ENCODE data around the gene SPATA31E1. TPM values are rescaled to one million over a fixed set of nuclear protein-coding genes. Genes with fewer than 3 reads are reported as not detected.
"Not testable (repeated sequence)": the region's sequence is repeated elsewhere in the genome, so short reads cannot be mapped to it uniquely, and the experiment has no call there.

The SPATA31E1 gene
- total and polyA plus RNA-seq, 8 donors = 0.04 TPM; not detected in 7

- Histone ChIP-seq H3K4me3 (no peak overlapping the region), H3K4me1 (no peaks in the 10 kb centered on the region), H3K9me3 (peaks cover 0 to 4% of the 10 kb centered on the region in 2 donors), H3K36me3 (no peaks in the 10 kb centered on the region), H3K27ac (no peak overlapping the region), H3K27me3 (no peaks in the 10 kb centered on the region)
- DNase-seq (no peak), ATAC-seq (no peak)
- intact Hi-C loops (cut with DNase I) = no loop called here
- TF ChIP-seq, protein P1, sequence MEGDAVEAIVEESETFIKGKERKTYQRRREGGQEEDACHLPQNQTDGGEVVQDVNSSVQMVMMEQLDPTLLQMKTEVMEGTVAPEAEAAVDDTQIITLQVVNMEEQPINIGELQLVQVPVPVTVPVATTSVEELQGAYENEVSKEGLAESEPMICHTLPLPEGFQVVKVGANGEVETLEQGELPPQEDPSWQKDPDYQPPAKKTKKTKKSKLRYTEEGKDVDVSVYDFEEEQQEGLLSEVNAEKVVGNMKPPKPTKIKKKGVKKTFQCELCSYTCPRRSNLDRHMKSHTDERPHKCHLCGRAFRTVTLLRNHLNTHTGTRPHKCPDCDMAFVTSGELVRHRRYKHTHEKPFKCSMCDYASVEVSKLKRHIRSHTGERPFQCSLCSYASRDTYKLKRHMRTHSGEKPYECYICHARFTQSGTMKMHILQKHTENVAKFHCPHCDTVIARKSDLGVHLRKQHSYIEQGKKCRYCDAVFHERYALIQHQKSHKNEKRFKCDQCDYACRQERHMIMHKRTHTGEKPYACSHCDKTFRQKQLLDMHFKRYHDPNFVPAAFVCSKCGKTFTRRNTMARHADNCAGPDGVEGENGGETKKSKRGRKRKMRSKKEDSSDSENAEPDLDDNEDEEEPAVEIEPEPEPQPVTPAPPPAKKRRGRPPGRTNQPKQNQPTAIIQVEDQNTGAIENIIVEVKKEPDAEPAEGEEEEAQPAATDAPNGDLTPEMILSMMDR (IDR thresholded peaks at IDR 0.05) = no peak
Measured at GRCh38 chr9:87892956-87893355, 10.3 kb downstream of the SPATA31E1 start.

DNA sequence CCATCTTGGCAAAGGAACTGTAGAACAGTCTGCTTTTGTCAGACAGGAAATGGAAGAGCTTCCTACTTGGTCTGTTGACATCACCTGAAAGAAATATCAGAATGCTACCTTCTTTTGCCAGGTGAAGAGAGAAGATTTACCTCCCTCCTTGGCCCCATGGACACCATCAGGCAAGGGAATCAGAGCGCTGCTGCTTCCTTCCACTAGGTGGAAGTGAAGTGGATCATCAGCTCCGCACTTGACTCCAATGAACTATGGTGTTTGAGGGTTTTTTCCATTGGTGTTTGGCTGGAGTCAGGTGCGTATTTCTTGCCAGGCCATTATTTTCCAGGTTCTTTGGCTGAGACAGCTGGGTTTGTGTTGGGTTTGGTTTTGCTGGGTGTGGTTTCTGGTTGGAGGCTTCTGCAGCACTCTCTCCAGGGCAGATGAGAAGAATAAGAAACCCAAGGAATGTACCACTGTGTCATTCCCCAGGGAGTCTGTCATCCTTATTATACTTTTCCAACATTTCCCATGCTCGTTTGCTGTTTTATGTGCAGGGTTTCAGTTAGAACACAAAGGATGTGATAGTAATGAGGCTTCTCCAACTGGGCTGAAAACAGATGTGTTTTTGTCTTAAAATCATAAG is 12.4 kb downstream of the SPATA31E1 start:
- Histone ChIP-seq H3K36me3 (no peaks in the 10 kb centered on the region), H3K9me3 (peaks cover 0 to 4% of the 10 kb centered on the region in 2 donors), H3K4me1 (no peaks in the 10 kb centered on the region), H3K4me3 (no peak overlapping the region), H3K27ac (no peak overlapping the region), H3K27me3 (no peaks in the 10 kb centered on the region)
- TF ChIP-seq, protein P1 (IDR thresholded peaks at IDR 0.05) = no peak
- DNase-seq = no peak
- intact Hi-C loops (cut with DNase I) = no loop called here
- ATAC-seq = no peak

DNA sequence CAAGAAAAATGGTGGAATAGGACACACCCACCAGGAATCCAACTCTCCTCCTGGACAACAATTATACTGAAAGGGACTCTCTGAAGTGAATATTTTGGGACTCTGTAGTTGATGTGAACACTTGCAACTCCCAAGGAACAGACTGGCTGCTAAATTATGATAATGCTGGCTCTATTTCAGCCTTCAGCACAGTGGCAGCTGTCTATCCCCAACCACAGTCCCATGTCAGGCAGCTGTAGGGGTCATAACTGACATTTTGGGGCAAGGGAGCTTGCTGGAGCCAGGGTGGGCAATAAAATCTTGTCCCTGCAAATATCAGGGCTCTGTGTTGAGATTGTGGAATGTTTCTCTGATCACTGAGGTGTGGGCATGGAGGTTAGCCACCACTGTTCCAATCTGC is 14.2 kb downstream of the SPATA31E1 start:
- H3K27ac ChIP-seq = no peak overlapping the region
- H3K36me3 ChIP-seq = no peaks in the 10 kb centered on the region
- H3K9me3 ChIP-seq = peaks cover 0 to 6% of the 10 kb centered on the region in 2 donors
- DNase-seq = no peak
- intact Hi-C loops (cut with DNase I) = no loop called here
- H3K4me3 ChIP-seq = no peak overlapping the region
- TF ChIP-seq, protein P1 (IDR thresholded peaks at IDR 0.05) = no peak
- ATAC-seq = no peak
- no peaks in the 10 kb centered on the region for H3K27me3 ChIP-seq
- H3K4me1 ChIP-seq = no peaks in the 10 kb centered on the region

DNA sequence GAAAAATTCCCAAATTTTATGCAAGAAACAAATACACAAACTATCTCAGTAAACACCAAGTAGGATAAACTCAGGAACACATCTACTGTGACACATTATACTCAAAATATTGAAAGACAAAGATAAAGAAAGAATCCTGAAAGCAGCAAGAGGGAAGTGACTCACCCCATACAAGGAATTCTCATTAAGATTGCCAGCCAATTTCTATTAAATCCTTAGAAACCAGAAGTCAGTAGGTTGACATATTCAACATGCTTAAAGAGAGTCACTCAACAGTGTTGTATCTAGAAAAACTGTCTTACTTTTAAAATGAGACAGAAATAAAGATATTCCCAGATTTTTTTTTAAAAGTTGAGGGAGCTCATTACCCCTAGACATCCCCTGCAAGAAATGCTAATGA is 15.5 kb downstream of the SPATA31E1 start:
- no peak overlapping the region for H3K4me3 ChIP-seq
- ATAC-seq = no peak
- TF ChIP-seq, protein P1 (IDR thresholded peaks at IDR 0.05) = no peak
- no peak overlapping the region for H3K27ac ChIP-seq
- peaks cover 0 to 18% of the 10 kb centered on the region in 2 donors for H3K9me3 ChIP-seq
- no peaks in the 10 kb centered on the region for H3K4me1 ChIP-seq
- no peaks in the 10 kb centered on the region for H3K36me3 ChIP-seq
- intact Hi-C loops (cut with DNase I) = no loop called here
- DNase-seq = no peak
- no peaks in the 10 kb centered on the region for H3K27me3 ChIP-seq

- H3K36me3 ChIP-seq; ATAC-seq; H3K4me1 ChIP-seq; DNase-seq; H3K27ac ChIP-seq; H3K27me3 ChIP-seq; intact Hi-C loops (cut with DNase I); H3K4me3 ChIP-seq: not testable (repeated sequence)
- peaks cover 0 to 23% of the 10 kb centered on the region in 2 donors for H3K9me3 ChIP-seq
Measured at GRCh38 chr9:87902371-87902770, 19.7 kb downstream of the SPATA31E1 start.
